HG03196 (cell line): ENCODE results near the gene MROH2A.
"Not testable (repeated sequence)": the region's sequence is repeated elsewhere in the genome, so short reads cannot be mapped to it uniquely, and the experiment has no call there.

Experiments
- ATAC-seq: cut with Tn5 transposase; IDR thresholded peaks from one replicate; pipeline ENCODE4 v1.9.1; 2021; ENCODE audit not compliant: unreplicated experiment

Gene MROH2A, protein sequence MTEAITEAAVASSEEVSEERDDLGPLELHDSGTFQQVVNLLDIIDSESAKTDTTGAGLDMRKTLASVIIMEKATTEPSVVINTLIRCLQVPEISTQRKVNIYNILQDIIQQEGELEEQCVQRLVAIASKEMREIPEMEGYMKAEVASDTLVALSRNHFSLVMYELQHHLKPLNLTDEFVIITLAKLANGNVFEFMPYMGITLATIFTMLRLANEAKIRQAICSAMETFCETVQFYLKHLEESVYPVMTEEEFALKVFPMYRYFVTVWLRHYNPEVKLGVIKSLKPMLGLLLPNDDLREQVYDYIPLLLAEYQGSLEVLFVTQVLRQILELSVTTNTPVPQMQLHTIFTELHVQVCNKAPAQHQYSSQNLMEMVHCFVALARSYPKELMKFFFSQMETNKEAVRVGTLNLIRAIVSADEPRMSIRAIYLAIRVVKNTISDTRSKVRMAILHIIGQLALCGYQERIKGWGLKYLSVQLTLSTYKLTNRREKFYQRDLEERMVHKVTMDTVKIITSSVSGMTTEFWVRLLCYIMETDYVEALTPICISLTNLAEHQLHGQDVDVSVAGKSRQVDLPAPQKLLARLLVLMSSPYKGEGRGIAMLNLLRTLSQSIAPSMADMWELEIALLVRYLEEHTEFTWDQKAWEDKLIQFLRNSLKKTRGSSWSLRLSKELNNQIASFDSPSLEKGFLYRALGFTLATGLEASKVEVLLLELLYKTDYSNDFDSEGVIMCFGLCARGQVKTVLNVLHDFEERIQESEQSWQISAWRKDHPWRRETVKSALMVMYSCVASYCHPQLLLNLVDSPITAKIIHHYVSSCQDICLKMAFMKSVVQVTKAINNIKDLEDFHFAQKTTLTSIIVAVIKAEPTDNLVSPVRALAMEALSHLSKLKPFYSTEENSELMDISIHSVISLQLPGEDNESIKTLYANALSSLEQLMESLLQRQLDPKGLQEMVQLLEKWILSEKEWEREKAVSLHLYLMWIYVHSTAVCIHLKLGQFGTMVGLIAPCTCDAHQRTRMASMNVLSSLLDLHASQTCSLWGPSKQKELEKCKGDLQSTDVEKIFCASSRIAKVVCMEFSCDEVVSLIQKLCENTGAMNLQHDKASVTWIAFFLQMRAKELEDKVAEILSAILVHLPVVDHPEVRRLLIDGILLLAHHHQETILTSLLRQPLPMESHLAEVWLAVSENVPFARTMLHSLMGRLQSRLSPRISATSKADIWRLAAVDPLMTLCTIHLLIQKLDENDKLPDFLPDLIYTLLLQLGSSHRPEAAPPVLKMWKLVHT (N-terminal part only)

DNA sequence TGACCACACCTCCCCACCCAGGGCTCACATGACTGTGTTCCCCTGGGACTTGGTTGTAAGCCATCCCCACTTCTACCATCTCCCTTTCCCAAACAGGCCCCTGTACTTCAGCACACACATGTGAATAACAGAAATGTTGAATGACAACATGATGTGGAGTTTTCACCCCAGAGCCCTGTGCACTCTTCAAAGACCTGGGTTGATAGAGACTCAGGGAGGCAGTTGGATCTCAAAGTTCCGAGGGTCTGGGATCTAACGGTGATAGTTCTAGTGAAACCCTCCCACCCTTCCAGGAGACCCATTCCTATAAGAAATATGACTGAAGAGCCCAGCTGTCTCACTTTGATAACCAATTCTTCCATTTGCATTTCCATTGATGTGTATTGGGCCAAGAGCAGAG is at the start of gene MROH2A:
Gene MROH2A (plus strand): TSS at position 301 of the 400 bp plus-strand sequence. CDS start 1,029 bp downstream, outside the sequence.
- no peak for ATAC-seq

DNA sequence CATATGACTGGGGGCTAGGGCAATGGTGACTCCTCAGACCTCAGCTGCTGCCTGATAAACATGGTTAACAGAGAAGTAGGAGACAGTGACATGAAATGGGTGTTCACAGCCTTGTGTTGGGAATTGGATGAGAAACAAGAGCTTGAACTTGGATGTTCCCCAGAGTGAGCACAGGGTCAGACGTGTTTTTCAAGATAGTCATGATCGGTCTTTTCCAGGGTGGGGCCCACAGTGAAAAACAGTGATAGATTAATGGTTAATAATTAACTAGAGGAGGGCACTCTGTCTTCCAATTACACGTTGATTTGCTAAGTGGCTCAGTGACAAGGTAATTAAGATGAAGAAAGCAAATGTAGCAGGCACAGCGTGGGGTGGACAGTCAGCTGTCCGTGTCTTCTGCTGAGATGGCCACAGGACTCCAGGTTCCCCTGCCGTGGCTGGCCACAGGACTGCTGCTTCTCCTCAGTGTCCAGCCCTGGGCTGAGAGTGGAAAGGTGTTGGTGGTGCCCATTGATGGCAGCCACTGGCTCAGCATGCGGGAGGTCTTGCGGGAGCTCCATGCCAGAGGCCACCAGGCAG is 49.3 kb upstream of the MROH2A start, which contains the start of gene UGT1A3:
Gene UGT1A3 (plus strand): TSS at position 320 of the 579 bp plus-strand sequence. CDS start 85 bp downstream, at position 405.
- no peak for ATAC-seq

DNA sequence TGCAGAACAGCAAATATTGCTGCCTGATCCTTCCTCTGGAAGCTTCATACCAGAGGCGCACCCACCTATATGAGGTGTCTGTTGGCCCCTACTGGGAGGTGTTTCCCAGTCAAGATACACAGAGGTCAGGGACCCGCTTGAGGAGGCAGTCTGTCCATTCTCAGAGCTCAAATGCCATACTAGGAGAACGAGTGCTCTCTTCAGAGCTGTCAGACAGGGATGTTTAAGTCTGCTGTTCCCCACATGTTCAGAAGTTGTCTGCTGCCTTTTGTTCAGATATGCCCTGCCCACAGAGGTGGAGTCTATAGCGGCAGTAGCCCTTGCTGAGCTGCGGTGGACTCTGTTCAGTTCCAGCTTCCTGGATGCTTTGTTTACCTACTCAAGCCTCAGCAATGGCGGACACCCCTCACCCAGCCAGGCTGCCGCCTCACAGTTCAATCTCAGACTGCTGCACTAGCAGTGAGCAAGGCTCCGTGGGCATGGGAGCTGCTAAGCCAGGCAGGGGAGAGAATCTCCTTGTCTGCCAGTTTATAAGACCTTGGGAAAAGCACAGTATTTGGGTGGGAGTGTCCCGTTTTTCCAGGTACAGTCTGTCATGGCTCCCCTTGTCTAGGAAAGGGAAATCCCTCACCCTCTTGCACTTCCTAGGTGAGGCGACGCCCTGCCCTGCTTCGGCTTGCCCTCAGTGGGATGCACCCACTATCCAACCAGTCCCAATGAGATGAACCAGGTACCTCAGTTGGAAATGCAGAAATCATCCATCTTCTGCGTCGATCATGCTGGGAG is 41.1 kb upstream of the MROH2A start:
- not testable (repeated sequence) for ATAC-seq

DNA sequence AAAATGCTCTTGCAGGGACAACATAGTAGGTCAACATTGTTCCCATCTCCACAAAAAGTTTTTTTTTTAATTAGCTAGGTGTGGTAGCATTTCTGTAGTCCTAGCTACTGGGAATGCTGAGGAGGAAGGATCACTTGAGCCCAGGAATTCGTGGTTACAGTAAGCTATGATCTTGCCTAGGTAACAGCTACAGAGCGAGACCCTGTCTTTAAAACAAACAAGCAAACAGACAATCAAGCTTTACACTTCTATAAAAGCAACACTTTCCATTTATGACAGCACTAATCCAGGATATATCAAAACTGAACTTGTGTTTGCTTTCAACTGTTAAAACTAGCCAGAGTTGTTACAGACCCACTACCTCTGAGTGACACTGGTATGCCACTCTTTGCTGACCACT is 37.3 kb upstream of the MROH2A start:
- ATAC-seq = no peak

DNA sequence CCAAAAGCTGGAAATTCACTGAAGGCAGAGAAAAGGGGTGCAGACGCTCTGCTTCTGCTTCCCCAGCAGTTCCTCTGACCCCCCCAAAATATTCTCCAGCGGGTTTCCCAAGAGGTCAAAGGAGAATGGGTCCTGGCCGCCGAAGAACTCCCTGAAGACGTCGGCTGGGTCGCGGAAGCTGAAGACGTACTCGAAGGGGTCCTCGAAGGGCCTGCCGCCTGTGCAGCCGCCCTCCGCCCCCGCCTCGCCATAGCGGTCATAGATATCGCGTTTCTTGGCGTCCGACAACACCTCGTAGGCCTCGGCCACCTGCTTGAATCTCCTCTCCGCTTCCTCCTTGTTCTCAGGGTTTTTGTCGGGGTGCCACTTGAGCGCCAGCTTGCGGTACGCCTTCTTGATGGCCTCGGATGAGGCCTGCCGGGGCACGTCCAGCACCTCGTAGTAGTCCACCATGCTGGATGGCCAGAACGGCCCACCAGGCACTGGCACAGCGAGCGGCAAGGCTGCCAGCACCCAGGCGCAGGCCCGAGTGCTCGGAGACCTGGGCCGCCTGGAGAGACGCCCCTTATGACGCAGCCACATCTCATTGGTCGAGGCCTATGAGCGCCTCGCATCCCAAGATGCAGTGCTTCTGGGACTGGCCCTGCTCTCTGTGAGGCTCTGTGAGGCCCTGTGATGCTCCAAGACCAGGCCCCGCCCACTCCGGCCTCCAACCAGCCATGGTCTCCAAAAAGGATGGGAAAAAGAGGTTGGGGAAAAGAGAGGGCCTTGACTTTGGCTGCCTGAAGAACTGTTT is 34.5 kb upstream of the MROH2A start:
- no peak for ATAC-seq

DNA sequence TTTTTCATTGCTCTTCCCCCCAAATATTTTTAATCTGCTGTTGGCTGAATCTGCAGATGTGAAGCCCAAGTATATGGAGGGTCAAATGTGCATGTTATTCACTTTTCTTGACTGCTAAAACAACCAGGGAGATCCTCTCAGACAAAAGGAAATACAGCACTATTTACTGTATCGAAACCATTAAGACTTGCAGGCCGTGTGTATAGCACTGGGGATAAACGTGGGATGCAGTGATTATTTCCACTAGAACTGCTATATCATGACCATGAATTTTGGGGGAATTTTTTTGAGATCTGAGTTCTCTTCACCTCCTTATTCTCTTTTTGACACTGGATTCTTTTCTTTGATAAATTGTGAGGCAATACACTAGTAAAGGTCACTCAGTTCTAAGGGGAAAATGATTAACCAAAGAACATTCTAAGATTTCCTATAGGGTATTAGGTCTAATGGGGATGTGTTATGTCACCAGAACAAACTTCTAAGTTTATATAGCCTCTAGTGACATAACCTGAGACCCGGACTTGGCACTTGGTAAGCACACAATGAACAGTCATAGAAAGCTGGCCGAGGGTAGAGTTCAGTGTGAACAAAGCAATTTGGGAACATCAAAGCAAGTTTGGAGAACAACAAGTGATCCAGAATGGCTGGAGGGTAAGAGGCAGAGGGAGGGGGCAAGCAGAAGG is 32.9 kb upstream of the MROH2A start:
- no peak for ATAC-seq

DNA sequence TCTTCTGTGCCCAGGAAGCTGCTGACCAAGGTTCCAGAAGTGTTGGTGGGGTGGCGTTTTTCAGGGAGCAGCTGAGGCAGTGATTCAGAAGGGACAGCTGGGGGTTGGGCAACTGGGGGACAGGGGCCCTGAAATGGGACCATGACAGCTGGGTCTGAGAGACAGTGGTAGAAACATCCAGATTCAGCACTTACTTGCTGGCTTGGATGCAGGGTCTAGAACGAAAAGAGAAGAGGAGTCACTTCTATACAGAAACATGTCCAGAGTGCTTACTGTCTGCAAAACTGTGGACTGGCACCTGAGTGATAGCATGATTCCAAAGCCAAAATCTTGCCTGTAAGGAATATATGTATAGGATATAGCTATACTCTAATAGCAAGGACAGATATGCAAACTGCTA is 32.3 kb upstream of the MROH2A start:
- not testable (repeated sequence) for ATAC-seq

DNA sequence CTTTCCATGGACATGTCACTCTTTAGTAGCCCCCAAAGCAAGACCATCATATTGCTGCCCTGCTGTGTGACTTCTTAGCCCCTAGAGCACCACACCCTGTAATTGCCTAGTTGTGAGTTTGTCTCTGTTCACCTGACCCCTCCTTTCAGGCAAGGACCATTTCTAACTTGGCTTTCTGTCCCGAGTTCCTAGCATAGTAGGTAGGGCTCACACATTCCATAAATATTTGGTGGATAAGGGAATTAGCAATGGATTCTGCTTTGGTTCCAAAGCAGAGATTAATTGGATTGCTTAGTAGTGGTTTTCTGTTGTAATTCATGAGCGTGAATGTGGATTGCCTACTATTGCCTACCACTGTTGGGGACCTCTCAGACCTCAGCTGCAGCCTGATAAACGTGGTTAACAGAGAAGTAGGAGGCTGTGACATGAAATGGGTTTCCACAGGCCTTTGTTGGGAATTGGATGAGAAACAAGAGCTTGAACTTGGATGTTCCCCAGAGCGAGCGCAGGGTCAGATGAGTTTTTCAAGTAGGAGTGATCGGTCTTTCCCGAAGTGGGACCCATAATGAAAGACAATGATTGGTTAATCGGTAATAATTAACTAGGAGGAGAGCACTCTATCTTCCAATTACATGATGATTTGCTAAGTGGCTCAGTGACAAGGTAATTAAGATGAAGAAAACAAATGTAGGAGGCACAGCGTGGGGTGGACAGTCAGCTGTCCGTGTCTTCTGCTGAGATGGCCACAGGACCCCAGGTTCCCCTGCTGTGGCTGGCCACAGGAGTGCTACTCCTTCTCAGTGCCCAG is 31.5 kb upstream of the MROH2A start:
- no peak for ATAC-seq

DNA sequence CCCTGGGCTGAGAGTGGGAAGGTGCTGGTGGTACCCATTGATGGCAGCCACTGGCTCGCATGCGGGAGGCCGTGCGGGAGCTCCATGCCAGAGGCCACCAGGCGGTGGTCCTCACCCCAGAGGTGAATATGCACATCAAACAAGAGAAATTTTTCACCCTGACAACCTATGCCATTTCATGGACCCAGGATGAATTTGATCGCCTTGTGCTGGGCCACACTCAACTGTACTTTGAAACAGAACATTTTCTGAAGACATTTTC is 30.9 kb upstream of the MROH2A start:
- no peak for ATAC-seq

DNA sequence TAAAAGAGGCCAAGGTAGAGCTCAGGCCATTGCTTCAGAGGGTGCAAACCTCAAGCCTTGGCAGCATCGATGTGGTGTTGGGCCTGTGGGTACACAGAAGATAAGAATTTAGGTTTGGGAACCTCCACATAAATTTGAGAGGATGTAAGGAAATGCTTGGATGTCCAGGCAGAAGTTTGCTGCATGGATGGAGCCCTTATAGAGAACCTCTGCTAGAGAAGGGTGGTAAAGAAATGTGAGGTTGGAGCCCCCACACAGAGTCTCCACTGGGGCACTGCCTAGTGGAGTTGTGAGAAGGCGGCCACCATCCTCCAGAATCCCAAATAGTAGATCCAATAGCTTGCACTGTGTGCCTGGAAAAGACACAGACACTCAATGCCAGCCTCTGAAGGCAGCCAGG is 27.4 kb upstream of the MROH2A start:
- ATAC-seq = not testable (repeated sequence)

DNA sequence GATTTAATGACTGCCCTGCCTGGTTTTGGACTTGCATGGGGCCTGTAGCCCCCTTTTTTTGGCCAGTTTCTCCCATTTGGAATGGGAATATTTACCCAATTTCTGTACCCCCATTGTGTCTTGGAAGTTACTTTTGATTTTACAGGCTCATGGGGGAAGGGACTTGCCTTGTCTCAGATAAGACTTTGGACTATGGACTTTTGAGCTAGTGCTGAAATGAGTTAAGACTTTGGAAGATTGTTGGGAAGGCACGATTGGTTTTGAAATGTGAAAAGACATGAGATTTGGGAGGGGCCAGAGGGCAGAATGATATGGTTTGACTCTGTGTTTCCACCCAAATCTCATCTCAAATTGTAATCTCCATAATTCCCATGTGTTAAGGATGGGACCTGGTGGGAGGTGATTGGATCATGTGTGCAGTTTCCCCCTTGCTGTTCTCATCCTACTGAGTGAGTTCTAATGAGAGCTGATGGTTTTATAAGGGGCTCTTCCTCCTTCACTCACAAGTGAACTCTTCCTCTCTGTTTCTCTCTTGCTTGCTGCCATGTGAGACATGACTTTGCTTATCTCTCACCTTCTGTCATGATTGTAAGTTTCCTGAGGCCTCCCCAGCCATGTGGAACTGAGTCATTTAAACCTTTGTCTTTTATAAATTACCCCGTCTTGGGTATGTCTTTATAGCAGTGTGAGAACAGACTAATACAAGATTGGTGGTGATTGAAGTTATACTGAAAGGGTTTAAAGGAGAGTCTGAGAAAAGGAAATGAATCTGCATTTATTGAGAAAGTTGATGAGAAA is 26.7 kb upstream of the MROH2A start:
- not testable (repeated sequence) for ATAC-seq

DNA sequence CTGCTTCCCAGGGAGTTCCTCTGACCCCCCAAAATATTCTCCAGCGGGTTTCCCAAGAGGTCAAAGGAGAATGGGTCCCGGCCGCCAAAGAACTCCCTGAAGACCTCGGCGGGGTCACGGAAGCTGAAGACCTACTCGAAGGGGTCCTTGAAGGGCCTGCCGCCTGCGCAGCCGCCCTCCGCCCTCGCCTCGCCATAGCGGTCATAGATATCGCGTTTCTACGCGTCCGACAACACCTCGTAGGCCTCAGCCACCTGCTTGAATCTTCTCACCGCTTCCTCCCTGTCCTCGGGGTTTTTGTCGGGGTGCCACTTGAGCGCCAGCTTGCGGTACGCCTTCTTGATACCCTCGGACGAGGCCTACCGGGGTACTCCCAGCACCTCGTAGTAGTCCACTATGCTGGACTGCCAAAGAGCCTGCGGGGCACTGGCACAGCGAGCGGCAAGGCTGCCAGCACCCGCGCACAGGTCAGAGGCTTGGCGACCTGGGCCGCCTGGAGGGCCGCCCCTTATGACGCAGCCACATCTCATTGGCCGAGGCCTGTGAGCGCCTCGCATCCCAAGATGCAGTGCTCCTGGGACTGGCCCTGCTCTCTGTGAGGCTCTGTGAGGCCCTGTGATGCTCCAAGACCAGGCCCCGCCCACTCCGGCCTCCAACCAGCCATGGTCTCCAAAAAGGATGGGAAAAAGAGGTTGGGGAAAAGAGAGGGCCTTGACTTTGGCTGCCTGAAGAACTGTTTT is 23.1 kb upstream of the MROH2A start:
- ATAC-seq = no peak

DNA sequence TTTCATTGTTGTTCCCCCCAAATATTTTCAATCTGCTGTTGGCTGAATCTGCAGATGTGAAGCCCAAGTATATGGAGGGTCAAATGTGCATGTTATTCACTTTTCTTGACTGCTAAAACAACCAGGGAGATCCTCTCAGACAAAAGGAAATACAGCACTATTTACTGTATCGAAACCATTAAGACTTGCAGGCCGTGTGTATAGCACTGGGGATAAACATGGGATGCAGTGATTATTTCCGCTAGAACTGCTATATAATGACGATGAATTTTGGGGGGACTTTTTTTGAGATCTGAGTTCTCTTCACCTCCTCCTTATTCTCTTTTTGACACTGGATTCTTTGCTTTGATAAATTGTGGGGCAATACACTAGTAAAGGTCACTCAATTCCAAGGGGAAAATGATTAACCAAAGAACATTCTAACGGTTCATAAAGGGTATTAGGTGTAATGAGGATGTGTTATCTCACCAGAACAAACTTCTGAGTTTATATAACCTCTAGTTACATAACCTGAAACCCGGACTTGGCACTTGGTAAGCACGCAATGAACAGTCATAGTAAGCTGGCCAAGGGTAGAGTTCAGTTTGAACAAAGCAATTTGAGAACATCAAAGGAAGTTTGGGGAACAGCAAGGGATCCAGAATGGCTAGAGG is 21.6 kb upstream of the MROH2A start:
- ATAC-seq = no peak

DNA sequence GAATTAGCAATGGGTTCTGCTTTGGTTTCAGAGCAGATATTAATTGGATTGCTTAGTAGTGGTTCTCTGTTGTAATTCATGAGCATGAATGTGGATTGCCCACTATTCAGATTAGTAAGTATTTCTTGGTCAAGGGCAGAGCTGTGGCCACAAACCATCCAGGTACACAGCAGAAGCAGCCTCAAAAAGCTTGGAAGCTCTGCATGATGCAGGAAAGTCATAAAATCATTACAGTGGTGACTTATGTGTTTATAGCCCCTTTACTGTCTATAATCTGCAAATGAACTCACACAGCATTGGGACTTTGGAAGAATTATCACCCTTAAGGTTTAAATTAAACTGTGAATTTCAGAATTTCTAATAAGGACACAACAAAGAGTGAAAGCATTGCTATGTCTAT is 20.0 kb upstream of the MROH2A start:
- ATAC-seq = no peak

DNA sequence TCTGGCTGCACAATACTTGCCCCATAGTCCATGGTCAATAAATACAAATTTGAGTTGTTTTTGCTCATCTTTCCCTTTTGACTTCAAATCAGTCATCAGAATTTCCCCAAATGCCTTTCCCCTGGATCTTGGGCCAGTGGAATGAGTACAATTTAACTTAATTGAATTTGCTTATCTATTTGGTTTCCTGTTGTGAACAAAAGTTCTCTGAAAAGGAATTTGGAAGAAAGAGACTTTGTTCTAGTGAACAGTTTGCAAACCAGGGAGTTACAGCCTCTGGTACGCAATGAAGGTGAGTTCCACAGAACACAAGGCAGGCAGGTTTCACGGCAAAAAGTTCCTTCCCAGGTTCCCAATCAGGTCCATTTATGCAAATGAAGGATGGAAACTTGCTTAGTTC is 19.3 kb upstream of the MROH2A start:
- ATAC-seq = no peak

DNA sequence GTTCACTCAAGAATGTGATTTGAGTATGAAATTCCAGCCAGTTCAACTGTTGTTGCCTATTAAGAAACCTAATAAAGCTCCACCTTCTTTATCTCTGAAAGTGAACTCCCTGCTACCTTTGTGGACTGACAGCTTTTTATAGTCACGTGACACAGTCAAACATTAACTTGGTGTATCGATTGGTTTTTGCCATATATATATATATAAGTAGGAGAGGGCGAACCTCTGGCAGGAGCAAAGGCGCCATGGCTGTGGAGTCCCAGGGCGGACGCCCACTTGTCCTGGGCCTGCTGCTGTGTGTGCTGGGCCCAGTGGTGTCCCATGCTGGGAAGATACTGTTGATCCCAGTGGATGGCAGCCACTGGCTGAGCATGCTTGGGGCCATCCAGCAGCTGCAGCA is 18.1 kb upstream of the MROH2A start, which contains the start of gene UGT1A1:
Gene UGT1A1 (plus strand): TSS at position 228 of the 400 bp plus-strand sequence. CDS start 18 bp downstream, at position 246.
- ATAC-seq = no peak
